Measurements from ENCODE around the gene OOSP2.
"Not testable (repeated sequence)": the region's sequence is repeated elsewhere in the genome, so short reads cannot be mapped to it uniquely, and the experiment has no call there.

OOSP2 gene, protein sequence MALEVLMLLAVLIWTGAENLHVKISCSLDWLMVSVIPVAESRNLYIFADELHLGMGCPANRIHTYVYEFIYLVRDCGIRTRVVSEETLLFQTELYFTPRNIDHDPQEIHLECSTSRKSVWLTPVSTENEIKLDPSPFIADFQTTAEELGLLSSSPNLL

DNA sequence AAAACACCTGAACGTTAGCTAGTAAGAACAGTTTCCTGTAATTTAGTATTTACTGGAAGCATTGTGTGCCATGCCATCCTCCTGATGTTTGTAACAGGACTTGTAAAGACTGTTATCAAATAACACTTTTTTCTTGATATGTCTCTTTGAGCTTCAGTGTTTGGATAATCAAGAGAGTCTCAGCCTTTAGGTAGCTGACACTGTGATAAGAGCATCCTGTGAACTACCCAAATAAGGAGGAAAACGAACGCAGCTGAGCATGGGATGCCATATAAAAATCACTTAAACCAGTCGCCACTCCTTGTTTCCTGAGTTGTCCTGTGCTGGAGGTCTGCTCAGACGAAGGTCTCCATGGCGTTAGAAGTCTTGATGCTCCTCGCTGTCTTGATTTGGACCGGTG, at the start of gene OOSP2:
Gene OOSP2 (plus strand): TSS at position 301 of the 400 bp plus-strand sequence. CDS start 51 bp downstream, at position 352.
- DNase-seq: no peak

DNA sequence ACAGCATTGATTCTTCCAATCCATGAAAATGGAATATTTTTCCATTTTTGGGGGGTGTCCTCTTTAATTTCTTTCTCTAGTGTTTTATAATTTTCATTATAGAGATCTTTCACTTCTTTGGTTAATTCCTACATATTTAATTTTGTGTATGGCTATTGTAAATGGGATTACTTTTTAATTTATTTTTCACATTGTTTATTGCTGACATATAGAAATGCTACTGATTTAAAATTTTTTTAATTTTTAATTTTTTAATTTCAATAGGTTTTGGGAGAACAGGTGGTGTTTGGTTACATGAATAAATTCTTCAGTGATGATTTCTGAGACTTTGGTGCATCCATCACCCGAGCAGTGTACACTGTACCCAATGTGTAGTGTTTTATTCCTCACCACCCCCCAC, 49.8 kb upstream of the OOSP2 start:
- no peak for DNase-seq

DNA sequence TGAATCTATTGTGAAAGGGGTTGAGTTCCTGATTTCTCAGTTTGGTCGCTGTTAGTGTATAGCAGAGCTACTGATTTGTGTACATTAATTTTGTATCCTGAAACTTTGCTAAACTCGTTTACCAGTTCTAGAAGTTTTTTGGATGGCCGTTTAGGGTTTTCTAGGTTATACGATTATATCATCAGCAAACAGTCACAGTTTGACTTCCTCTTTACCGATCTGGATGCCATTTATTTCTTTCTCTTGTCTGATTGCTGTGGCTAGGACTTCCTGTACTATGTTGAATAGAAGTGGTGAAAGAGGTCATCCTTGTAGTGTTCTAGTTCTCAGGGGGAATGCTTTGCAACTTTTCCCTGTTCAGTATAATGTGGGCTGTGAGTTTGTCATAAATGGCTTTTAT, 47.8 kb upstream of the OOSP2 start:
- DNase-seq: peak; percentile 77 to 81

DNA sequence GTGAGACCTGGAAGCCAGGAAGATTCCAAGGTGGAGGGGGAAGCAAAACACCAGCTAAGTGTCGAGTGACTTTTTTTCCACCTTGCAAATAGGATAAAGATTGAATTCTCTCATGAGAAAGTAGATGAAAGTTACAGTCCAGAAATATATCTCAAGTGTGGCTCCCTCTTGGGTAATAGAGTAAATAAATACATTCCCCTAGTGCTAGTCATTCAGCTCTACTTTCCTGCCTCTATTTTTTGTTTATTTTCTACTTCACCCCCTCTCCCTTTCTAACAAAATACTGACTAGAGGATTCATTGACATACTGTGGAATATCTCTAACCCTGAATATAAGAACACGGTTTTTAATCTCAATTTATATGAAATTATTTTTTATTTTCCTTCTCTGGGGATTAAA, 42.4 kb upstream of the OOSP2 start:
- no peak for DNase-seq

DNA sequence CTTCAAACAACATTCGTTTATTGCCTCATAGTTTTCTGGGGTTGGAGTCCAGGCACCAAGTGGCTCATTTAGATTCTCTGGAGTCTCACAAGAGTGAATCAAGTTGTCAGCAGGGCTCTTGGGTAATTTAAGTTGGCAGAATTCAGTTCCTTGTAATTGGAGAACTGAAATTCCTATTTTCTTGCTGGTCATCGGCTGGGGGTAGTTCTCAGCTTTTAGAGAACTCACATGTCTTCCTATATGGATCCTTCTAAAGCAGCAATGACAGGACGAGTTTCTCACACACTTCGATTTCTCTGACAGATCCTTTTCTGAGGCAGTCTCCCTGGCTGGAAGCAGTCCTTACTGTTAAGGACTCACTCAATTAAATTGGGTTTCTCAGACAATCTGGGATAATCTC, 40.5 kb upstream of the OOSP2 start:
- DNase-seq: no peak

DNA sequence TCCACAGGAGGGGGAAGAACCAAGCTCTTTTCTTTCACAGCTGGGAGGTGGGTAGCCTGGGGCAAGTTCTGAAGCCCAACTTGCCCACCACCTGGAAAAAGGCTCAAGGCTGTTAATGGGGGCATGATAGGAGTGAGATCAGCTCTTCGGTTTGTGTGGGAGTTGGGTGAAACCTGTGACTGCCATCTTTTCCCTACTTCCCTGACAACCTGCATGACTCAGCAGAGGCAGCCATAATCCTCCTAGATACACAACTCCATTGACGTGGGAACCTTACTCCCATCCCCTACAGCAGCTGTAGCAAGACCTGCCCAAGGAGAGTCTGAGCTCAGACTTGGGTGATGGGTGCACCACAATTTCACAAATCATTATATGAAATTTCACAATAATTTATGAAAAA, 36.5 kb upstream of the OOSP2 start:
- no peak for DNase-seq

DNA sequence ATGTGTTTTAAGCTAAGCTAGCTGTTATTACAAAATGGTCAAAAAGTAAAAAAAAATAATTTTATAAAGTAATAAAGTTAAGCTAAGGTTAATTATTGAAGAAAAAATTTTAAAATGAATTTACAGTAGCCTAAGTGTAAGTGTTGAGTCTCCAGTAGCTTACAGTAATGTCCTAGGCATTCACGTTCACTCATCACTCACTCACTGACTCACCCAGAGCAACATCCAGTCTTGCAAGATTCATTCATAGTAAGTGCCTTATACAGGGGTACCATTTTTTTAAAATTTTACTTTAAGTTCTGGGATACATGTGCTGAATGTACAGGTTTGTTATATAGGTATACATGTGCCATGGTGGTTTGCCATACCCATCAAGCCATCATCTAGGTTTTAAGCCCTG, 34.8 kb upstream of the OOSP2 start:
- no peak for DNase-seq

DNA sequence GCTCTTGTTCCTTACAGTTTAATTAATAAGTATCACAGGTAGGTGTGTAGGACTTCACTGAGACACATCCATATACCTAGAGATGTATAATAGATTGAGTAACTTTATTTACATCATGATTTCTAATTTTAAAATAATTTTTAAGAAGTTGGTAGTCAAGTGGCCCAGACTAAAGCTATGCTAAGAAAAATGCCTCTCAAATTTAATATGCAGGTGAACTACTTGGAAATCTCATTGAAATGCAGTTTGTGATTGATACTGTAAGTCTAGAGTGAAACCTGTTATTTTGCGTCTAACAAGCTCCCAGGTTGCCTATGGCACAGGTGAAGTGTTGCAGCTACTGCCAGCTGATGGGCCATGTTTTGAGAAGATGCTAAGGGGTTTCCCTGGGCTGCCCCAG, 23.3 kb upstream of the OOSP2 start, which contains the start of gene OOSP4B:
Gene OOSP4B (plus strand): TSS at position 301 of the 400 bp plus-strand sequence.
- no peak for DNase-seq

DNA sequence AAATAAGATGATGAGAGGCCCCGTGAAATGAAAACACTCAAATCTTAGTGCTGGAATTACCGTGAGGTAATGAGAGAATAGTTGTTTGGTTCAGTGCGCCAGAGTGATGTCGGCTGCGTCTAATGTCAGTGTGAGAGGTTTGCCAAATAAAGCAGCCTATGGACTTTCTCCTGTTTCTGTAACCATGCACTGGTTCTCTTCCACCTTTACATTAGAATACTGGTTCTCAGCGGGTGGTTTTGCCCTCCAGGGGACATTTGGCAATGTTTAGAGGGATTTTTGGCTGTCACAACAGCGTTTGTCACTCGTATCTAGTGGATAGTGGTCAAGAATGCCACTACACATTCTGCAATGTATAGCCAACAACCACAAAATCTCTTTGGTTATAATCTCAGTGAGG, 22.2 kb upstream of the OOSP2 start:
- DNase-seq: no peak

DNA sequence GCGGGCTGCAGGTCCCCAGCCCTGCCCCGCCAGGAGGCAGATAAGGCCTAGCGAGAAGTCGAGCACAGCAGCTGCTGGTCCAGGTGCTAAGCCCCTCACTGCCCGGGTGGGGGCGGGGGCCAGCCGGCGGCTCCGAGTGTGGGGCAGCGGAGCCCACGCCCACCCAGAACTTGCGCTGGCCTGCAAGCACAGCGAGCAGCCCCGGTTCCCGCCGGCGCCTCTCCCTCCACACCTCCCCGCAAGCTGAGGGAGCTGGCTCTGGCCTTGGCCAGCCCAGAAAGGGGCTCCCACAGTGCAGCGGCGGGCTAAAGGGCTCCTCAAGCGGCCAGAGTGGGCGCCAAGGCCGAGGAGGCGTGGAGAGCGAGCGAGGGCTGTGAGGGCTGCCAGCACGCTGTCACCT, 19.8 kb upstream of the OOSP2 start:
- DNase-seq: not testable (repeated sequence)

DNA sequence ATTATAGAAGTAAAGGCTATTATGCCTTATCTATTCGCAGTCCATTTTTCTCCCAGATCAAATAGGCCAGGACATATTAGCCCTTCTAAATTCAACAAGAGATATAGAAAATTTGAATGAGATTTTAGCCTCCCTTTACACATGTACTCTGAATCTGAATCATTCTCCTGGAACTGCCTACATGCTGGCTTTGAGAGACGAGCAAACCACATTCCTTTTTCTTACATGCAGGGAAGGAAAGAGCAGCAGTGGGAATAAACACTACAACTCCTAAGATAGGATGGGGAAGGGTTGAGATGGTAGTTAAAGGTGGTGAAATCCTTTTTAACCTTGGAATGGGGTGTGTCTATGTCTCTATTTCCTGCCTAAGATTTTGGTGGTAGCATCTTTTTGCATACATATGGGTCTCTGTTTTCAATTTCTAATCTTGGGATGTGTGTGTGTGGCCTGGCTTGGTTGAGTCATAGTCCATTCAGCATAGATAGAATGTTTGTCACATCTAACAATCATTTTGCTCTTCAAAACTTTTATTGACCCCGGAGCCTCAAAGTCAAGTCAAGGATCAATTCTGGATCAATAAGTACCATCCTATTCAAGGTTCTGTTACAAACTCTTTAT, 11.1 kb upstream of the OOSP2 start:
- DNase-seq: no peak

DNA sequence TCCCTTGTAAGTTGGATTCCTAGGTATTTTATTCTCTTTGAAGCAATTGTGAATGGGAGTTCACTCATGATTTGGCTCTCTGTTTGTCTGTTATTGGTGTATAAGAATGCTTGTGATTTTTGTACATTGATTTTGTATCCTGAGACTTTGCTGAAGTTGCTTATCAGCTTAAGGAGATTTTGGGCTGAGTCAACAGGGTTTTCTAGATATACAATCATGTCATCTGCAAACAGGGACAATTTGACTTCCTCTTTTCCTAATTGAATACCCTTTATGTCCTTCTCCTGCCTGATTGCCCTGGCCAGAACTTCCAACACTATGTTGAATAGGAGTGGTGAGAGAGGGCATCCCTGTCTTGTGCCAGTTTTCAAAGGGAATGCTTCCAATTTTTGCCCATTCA, 10.2 kb downstream of the OOSP2 start:
- not testable (repeated sequence) for DNase-seq

DNA sequence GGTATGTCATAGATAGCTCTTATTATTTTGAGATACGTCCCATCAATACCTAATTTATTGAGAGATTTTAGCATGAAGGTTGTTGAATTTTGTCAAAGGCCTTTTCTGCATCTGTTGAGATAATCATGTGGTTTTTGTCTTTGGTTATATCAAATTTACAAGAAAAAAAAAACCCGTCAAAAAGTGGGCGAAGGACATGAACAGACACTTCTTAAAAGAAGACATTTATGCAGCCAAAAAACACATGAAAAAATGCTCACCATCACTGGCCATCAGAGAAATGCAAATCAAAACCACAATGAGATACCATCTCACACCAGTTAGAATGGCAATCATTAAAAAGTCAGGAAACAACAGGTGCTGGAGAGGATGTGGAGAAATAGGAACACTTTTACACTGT, 10.6 kb downstream of the OOSP2 start:
- DNase-seq: not testable (repeated sequence)

DNA sequence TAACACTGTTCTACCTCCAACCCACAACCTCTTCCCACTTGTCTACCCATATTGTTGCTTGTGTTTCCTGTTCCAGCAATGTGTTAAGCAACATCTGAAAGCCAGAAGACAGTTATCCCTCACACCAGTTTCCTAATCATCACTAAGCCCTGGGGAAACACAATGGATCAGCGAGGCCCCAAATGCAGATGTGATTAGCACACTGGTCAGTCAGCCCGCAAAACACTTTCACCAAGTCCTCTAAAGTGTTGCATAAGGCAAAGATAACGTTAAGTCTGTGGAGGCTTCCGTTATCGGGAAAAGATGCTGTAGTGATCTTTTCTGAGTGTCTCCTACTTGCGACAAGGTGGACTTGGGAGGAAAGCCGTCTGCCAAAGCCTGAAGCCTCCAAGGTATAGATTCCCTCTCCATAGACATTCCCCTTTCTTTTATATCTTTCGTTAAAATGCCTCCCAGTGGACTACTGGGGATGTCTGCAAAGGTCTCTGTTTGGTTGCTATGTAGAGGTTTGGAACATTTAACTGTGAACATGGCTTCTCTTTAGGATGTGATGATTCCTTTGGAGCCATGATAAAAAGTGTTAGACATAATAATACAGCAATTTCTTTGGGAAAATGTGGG, 16.2 kb downstream of the OOSP2 start, which contains the start of gene MS4A3:
Gene MS4A3 (plus strand): TSS at position 317 of the 621 bp plus-strand sequence. CDS start 4,496 bp downstream, outside the sequence.
- DNase-seq: peak; percentile 59 to 65

DNA sequence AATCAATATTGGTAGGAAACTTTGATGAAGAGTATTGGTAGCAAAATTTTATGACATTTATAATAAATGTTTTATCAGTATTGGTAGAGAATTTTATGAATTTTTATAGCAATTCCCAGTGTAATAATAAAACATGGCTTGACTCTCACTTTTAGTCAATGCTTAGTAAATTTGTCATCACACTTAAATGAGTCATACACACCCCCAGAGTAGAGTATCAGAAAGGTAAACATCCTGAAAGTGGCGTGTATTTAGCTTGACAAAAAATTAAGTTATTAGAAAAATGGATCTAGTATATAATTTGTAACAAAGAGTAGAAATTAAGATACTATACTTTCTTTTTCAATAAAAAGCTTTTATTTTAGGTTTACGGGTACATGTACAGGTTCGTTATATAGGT, 18.8 kb downstream of the OOSP2 start:
- no peak for DNase-seq

DNA sequence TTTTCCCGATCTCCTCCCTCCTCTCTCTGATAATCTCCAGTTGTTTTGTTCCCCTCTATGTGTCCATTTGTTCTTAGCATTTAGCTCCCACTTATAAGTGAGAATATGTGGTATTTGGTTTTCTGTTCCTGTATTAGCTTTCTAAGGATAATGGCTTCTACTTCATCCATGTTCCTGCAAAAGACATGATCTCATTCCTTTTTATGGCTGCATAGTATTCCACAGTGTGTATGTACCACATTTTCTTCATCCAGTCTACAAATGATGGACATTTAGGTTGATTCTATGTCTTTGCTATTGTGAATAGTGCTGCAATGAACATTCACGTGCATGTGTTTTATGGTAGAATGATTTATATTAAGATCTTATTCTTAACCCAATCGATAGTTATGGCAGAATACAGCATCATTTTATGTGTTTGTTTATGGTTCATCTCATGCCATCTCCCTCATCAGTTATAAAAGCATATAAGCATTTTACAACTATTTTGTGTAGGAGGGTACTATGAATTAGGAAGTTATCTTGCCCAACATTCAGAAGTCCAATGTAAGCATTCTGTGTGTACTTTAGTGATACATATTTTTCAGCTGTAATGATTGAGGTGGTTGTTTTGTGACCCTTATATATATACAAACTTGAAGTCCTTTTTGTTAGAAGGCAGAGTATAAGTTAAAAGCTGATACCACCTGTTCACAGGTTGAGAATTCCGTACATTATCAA, 19.5 kb downstream of the OOSP2 start:
- DNase-seq: no peak

DNA sequence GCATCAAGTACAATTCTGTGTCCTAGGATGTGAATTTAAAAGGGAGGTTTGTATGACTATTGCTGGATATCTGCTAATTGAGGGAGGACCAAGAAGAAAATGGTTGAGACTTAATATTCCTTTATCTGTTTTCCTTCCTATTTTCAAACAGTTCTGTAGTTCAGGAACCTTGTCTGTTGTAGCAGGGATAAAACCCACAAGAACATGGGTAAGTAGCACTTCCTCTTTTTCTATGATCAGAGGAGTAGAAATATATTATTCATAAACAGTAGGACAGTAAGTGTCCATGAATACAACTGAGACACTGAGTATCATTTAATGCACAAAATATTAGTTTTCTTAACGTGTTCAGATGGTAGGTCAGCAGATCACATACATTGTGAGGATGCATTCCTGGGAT, 23.9 kb downstream of the OOSP2 start:
- DNase-seq: peak; percentile 83 to 87

DNA sequence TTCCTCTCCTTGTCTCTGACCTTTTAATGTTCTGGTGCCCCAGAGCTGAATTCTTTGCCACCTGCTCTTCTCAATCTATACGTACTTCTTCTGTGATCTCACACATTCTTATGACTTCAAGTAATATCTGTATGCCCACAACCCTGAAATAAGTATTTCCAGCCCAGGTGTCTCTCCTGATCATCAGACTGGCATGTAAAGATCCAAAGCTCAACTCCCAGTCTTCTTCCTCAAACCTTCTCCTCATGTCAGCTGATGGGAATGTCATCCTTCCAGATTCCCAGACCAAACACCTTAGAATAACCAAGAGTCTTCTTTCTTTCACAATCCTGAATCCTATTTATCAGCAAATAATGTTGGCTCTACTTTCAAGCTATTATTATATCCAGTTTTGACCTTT, 25.6 kb downstream of the OOSP2 start:
- DNase-seq: no peak

DNA sequence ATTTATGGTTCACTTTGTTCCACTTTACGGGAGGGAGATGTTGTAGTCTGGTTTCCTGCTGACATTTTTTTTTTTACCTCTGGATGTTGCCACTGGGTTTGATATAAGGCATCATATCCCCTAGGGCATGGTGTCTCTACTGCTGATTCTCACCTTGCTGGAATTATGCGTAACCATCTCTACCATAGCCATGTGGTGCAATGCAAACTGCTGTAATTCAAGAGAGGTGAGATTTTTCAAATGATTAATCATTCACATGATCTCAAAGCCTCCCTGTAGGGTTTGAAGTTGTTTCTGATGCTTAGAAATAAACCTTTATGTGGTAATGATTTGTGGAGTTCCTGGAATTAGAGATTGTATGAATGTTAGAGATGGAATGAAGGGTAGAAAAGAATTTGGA, 29.2 kb downstream of the OOSP2 start:
- DNase-seq: no peak

DNA sequence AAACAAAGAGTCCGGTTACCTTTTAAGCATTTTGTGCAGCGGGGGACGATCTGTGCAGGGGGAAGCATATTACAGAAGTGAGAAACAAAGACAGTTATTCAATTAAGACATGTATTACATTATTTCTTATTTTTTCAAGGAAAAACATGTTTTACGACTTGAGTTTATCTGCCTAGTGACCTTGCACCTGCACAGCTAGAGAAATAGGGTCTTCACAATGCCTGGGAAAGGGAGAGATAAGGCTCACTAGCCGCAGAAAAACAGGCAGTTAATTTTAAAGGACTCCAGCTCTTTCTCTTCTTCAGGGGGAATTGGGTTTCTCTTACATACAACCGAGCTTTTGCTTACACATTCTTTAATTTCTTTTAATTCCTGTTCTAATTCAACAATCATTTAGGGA, 31.4 kb downstream of the OOSP2 start:
- DNase-seq: not testable (repeated sequence)

DNA sequence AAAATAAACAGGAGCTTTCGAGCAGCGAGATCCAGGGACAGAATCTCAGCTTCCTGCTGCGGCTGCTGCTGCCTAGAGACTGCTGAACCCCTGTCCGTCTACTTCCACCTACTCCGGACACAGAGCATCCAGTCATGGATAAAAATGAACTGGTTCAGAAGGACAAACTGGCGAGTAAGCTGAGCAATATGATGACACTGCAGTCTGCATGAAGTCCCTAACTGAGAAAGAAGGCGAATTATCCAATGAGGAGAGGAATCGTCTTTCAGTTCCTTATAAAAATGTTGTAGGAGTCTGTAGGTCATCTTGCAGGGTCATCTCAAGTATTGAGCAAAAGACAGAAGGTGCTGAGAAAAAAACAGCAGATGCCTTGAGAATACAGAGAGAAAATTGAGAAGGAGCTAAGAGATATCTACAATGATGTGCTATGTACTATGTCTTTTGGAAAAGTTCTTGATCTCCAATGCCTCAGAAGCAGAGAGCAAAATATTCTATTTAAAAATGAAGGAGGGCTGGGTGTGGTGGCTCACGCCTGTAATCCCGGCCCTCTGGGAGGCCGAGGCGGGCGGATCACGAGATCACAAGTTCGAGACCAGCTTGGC, 37.1 kb downstream of the OOSP2 start:
- DNase-seq: no peak

DNA sequence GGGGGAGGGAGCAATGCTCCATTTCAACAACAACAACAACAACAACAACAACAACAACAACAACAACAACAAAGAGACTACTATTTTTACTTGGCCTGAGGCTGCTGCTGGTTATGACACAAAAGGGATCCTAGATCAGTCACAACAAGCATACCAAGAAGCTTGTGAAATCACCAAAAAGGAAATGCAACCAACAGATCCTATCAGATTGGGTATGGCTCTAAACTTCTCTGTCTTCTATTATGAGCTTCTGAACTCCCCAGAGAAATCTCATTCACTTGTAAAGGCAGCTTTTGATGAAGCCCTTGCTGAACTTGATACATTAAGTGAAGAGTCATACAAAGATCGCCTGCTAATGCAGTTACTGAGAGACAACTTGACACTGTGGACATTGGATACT, 37.8 kb downstream of the OOSP2 start:
- DNase-seq: no peak

DNA sequence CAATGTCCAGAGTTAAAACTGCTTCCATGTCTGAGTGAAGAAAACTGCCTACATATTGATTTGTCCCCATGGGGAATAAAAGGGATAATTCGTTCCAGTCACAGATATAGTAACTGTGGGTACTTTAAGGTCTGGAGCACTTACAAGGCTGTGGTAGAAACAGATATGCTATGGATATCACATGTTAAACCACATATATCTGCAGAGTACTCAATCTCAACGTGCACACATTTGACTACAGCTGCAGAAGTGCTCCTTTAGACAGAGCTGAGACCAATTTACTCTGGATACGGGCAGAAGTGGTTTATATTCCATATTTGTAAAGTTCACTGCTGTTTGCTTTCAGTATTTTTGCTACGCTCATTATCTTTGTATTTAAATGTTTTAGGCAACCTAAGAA, 38.5 kb downstream of the OOSP2 start:
- DNase-seq: no peak
